SK-N-SH (cell line): ENCODE results near the gene PTGFRN. TPM values are rescaled to one million over a fixed set of nuclear protein-coding genes. Genes with fewer than 3 reads are reported as not detected.

Experiments used
- CTCF ChIA-PET: fragments of 300-600, 350-600 bp; formaldehyde crosslinking; extraction: SDS; loops from one replicate; lab custom pipeline; 2021; lab: Yijun Ruan, JAX
- POLR2A ChIA-PET: fragments of 350-600 bp; sonication (Branson Sonifier 250); formaldehyde crosslinking; extraction: SDS; loops from one replicate; lab custom pipeline; 2020; ENCODE audit warnings: antibody characterized with exemption, inconsistent platforms; lab: Yijun Ruan, JAX
- DNase-seq: peaks from one replicate; pipeline ENCODE4 v3.0.0; 2012
- H2AFZ ChIP-seq: fragments of 200-600 bp; sonication (generic); 2 replicates; pipeline ENCODE4 v1.8.1; 2016; ENCODE audit warnings: antibody characterized with exemption, mild to moderate bottlenecking, low read depth
- H3F3A ChIP-seq: fragments of 200-600 bp; sonication (generic); replicated peaks from 2 replicates; pipeline ENCODE3; 2016; ENCODE audit warnings: antibody characterized with exemption, mild to moderate bottlenecking; ENCODE audit not compliant: insufficient read depth
- H3K27ac ChIP-seq, 2 experiments: fragments of 200-500 bp in 1 of 2; fragments of 200-600 bp in 1 of 2; sonication (Bioruptor generic) in 1 of 2; sonication (generic), shearing (Covaris generic) in 1 of 2; 2 replicates each; pipeline versions ENCODE4 v1.5.1 to v1.6.1; 2014 to 2016; ENCODE audit warnings: low read depth in 2 of 2, inconsistent platforms in 1 of 2, low read length in 1 of 2, mild to moderate bottlenecking in 1 of 2, mixed read lengths in 1 of 2
- H3K27me3 ChIP-seq: fragments of 200-600 bp; sonication (generic), shearing (Covaris generic); 2 replicates; pipeline ENCODE4 v1.6.1; 2016; ENCODE audit warnings: mixed run types; ENCODE audit not compliant: insufficient read depth
- H3K36me3 ChIP-seq, 2 experiments: fragments of 200-500 bp in 1 of 2; fragments of 200-600 bp in 1 of 2; sonication (Bioruptor generic) in 1 of 2; sonication (generic) in 1 of 2; replicated peaks in 1 of 2; 2 replicates each; pipeline versions ENCODE3 to v1.5.1; 2014 to 2016; ENCODE audit warnings: low read length in 1 of 2, mild to moderate bottlenecking in 1 of 2; ENCODE audit not compliant: insufficient read depth in 2 of 2, control insufficient read depth in 1 of 2
- H3K4me1 ChIP-seq, 2 experiments: fragments of 200-500 bp in 1 of 2; fragments of 200-600 bp in 1 of 2; sonication (Bioruptor generic) in 1 of 2; sonication (generic), shearing (Covaris generic) in 1 of 2; 2 replicates each; pipeline versions ENCODE4 v1.5.1 to v1.6.1; 2014 to 2016; ENCODE audit warnings: low read depth in 1 of 2, low read length in 1 of 2, mixed run types in 1 of 2; ENCODE audit not compliant: insufficient read depth in 2 of 2, control insufficient read depth in 1 of 2
- H3K4me2 ChIP-seq: fragments of 200-600 bp; sonication (generic), shearing (Covaris generic); 2 replicates; pipeline ENCODE4 v1.6.1; 2017; ENCODE audit warnings: mixed run types
- H3K4me3 ChIP-seq, 2 experiments: fragments of 200-500 bp in 1 of 2; fragments of 200-600 bp in 1 of 2; sonication (Bioruptor generic) in 1 of 2; sonication (generic), shearing (Covaris generic) in 1 of 2; 2 replicates each; pipeline versions ENCODE4 v1.5.1 to v1.8.1; 2014 to 2016; ENCODE audit warnings: low read depth in 2 of 2, inconsistent platforms in 1 of 2, low read length in 1 of 2, mild to moderate bottlenecking in 1 of 2, mixed read lengths in 1 of 2, moderate library complexity in 1 of 2
- H3K79me2 ChIP-seq: fragments of 200-600 bp; sonication (generic); 2 replicates; pipeline ENCODE4 v1.8.1; 2017; ENCODE audit warnings: mild to moderate bottlenecking; ENCODE audit not compliant: insufficient read depth
- H3K9ac ChIP-seq: fragments of 200-600 bp; sonication (generic); 2 replicates; pipeline ENCODE4 v1.6.1; 2017; ENCODE audit warnings: mixed run types
- H3K9me2 ChIP-seq: fragments of 200-600 bp; sonication (generic); 2 replicates; pipeline ENCODE4 v1.6.1; 2017; ENCODE audit warnings: mixed run types
- H3K9me3 ChIP-seq: fragments of 200-600 bp; sonication (generic); 2 replicates; pipeline ENCODE4 v1.6.1; 2017; ENCODE audit warnings: mixed run types, mild to moderate bottlenecking, moderate library complexity
- H4K20me1 ChIP-seq: fragments of 200-600 bp; sonication (generic); 2 replicates; pipeline ENCODE4 v1.6.1; 2017; ENCODE audit warnings: mild to moderate bottlenecking, mixed run types; ENCODE audit not compliant: insufficient read depth
- FOSL2 ChIP-seq: IDR thresholded peaks from 2 replicates; pipeline ENCODE4 v1.4.0; 2012; ENCODE audit warnings: low read depth, mild to moderate bottlenecking, moderate library complexity, borderline replicate concordance
- GATA2 ChIP-seq: sonication (generic); formaldehyde crosslinking; IDR thresholded peaks from 2 replicates; pipeline ENCODE4 v1.5.0; 2020; ENCODE audit warnings: mild to moderate bottlenecking, missing genetic modification reagents
- JUND ChIP-seq: IDR thresholded peaks from 2 replicates; pipeline ENCODE4 v1.4.0; 2012
- MXI1 ChIP-seq: IDR thresholded peaks from 2 replicates; pipeline ENCODE4 v1.6.1; 2012; ENCODE audit warnings: mild to moderate bottlenecking, low read depth, low read length, improper control_type of control experiment
- RCOR1 ChIP-seq: fragments of 150-350 bp; IDR thresholded peaks from 2 replicates; pipeline ENCODE4 v1.6.1; 2017; ENCODE audit warnings: antibody characterized with exemption, low read length
- REST ChIP-seq: IDR thresholded peaks from 2 replicates; pipeline ENCODE4 v1.6.1; 2012; ENCODE audit warnings: mild to moderate bottlenecking, low read depth, low read length, moderate library complexity
- RFX5 ChIP-seq: IDR thresholded peaks from 2 replicates; pipeline ENCODE4 v1.6.1; 2012; ENCODE audit warnings: mild to moderate bottlenecking, improper control_type of control experiment, low read length
- SIN3A ChIP-seq: IDR thresholded peaks from 2 replicates; pipeline ENCODE4 v1.6.1; 2012; ENCODE audit warnings: low read depth, mild to moderate bottlenecking, low read length, moderate library complexity, borderline replicate concordance
- SMC3 ChIP-seq: IDR thresholded peaks from 2 replicates; pipeline ENCODE4 v1.6.1; 2012; ENCODE audit warnings: low read depth, low read length, improper control_type of control experiment
- TCF12 ChIP-seq: IDR thresholded peaks from 2 replicates; pipeline ENCODE4 v1.4.0; 2012
- USF2 ChIP-seq: fragments of 150-350 bp; IDR thresholded peaks from 2 replicates; pipeline ENCODE4 v1.6.1; 2017; ENCODE audit warnings: antibody characterized with exemption, low read length, low read depth, borderline replicate concordance
- YY1 ChIP-seq: IDR thresholded peaks from 2 replicates; pipeline ENCODE4 v1.4.0; 2012; ENCODE audit warnings: low read depth, mild to moderate bottlenecking
- ZBTB33 ChIP-seq: IDR thresholded peaks from 2 replicates; pipeline ENCODE4 v1.4.0; 2012; ENCODE audit warnings: low read depth, borderline replicate concordance
- WGBS: methylation state at CpG from one replicate; pipeline ENCODE4 v1.1.6; 2017; ENCODE audit warnings: low lambda C conversion rate; 5-methylcytosine and 5-hydroxymethylcytosine counted together
- polyA plus RNA-seq, 3 experiments: library from polyadenylated mRNA; depleted of rRNA; stranded (reverse); fragments of >200 nt; gene quantifications; 2 replicates each; pipeline ENCODE4 v1.2.3, GENCODE V29; 2012

Gene PTGFRN
- polyA plus RNA-seq, 1 of the 3 experiments (the other 2 are of a cell fraction) = 22.4 TPM

GRCh38 chr1:116991918-116992317 is 82.2 kb downstream of the PTGFRN start:
- Histone ChIP-seq H3K27ac (no peak overlapping the region), H2AFZ (no peak overlapping the region), H3K36me3 (no peaks in the 10 kb centered on the region), H3K9ac (no peak overlapping the region), H3K79me2 (no peaks in the 10 kb centered on the region), H3K9me3 (no peaks in the 10 kb centered on the region), H3K4me2 (no peak overlapping the region), H4K20me1 (no peaks in the 10 kb centered on the region), H3K4me3 (no peak overlapping the region), H3K9me2 (no peaks in the 10 kb centered on the region), H3K4me1 (no peaks in the 10 kb centered on the region), H3F3A (no peaks in the 10 kb centered on the region), H3K27me3 (no peaks in the 10 kb centered on the region)
- 90% methylated on average over 1 of the region's 1 CpG for WGBS
- TF ChIP-seq YY1 (no peak), RFX5 (no peak)
- DNase-seq = no peak
- ChIA-PET POLR2A (no interaction called here), CTCF (no interaction called here)

- TF ChIP-seq RCOR1 (no peak), SMC3 (no peak), MXI1 (no peak), ZBTB33 (no peak), JUND (no peak)
- WGBS = 87% methylated on average over 7 of the region's 7 CpGs
- H3K9ac ChIP-seq = no peak overlapping the region
- 0 out of 4 replicates have a peak, but pooled peaks cover 0 to 4% of the 10 kb centered on the region in 2 experiments for H3K4me1 ChIP-seq
- POLR2A ChIA-PET = no interaction called here
- H3F3A ChIP-seq = no peaks in the 10 kb centered on the region
- H3K9me2 ChIP-seq = no peaks in the 10 kb centered on the region
- no peak overlapping the region for H3K4me2 ChIP-seq
- no peaks in the 10 kb centered on the region for H3K79me2 ChIP-seq
- H3K27ac ChIP-seq = no peak overlapping the region
- no peak for DNase-seq
- H2AFZ ChIP-seq = no peak overlapping the region
- H3K27me3 ChIP-seq = no peaks in the 10 kb centered on the region
- no peaks in the 10 kb centered on the region for H3K9me3 ChIP-seq
- CTCF ChIA-PET = no interaction called here
- no peaks in the 10 kb centered on the region for H3K36me3 ChIP-seq
- no peaks in the 10 kb centered on the region for H4K20me1 ChIP-seq
- no peak overlapping the region for H3K4me3 ChIP-seq
Measured at GRCh38 chr1:116993286-116993685, 83.6 kb downstream of the PTGFRN start.

GRCh38 chr1:116994411-116994810 is 84.7 kb downstream of the PTGFRN start:
- TF ChIP-seq FOSL2 (no peak), SMC3 (no peak), TCF12 (no peak), USF2 (no peak), GATA2 (no peak), REST (no peak), SIN3A (no peak)
- TF ChIP-seq, all 33 proteins: peak for 0
- DNase-seq = no peak
- CTCF ChIA-PET = no interaction called here
- H3K4me3 ChIP-seq = no peak overlapping the region
- POLR2A ChIA-PET = no interaction called here
- no peaks in the 10 kb centered on the region for H3K9me3 ChIP-seq
- WGBS = 74% methylated on average over 2 of the region's 2 CpGs
- H3K9me2 ChIP-seq = no peaks in the 10 kb centered on the region
- no peaks in the 10 kb centered on the region for H3K79me2 ChIP-seq
- H3F3A ChIP-seq = no peaks in the 10 kb centered on the region
- H2AFZ ChIP-seq = no peak overlapping the region
- H3K9ac ChIP-seq = no peak overlapping the region
- H3K27me3 ChIP-seq = no peaks in the 10 kb centered on the region
- no peak overlapping the region for H3K4me2 ChIP-seq
- H3K36me3 ChIP-seq = no peaks in the 10 kb centered on the region
- H3K27ac ChIP-seq = no peak overlapping the region
- 0 out of 4 replicates have a peak, but pooled peaks cover 0 to 4% of the 10 kb centered on the region in 2 experiments for H3K4me1 ChIP-seq
- H4K20me1 ChIP-seq = no peaks in the 10 kb centered on the region
